BLaER1 treated with 17β-estradiol and CSF1 and Interleukin-3, amounts not matched to agents 10 nM and 100 nM (cell line): ENCODE results near the gene MFSD1.

Source experiments
- H3K27ac ChIP-seq, 11 experiments: shearing (Covaris generic); formaldehyde crosslinking; 2 replicates each; pipeline ENCODE4 v1.8.1; 2022
- H3K27me3 ChIP-seq, 11 experiments: shearing (Covaris generic); formaldehyde crosslinking; 2 replicates each; pipeline ENCODE4 v1.8.1; 2022
- H3K36me3 ChIP-seq, 11 experiments: shearing (Covaris generic); formaldehyde crosslinking; 2 replicates each; pipeline ENCODE4 v1.8.1; 2022
- H3K4me1 ChIP-seq, 10 experiments: shearing (Covaris generic); formaldehyde crosslinking; 2 replicates each; pipeline ENCODE4 v1.8.1; 2022
- H3K4me2 ChIP-seq, 11 experiments: shearing (Covaris generic); formaldehyde crosslinking; 2 replicates each; pipeline ENCODE4 v1.8.1; 2022
- H3K4me3 ChIP-seq, 10 experiments: shearing (Covaris generic); formaldehyde crosslinking; 2 replicates each; pipeline ENCODE4 v1.8.1; 2022
- H3K9ac ChIP-seq, 11 experiments: shearing (Covaris generic); formaldehyde crosslinking; 2 replicates each; pipeline ENCODE4 v1.8.1; 2022
- H3K9me3 ChIP-seq, 11 experiments: shearing (Covaris generic); formaldehyde crosslinking; replicated peaks in 1 of 11; 2 replicates each; pipeline ENCODE4 v1.8.1; 2022
- H4K20me1 ChIP-seq, 11 experiments: shearing (Covaris generic); formaldehyde crosslinking; 2 replicates each; pipeline ENCODE4 v1.8.1; 2022
- Cebpa-rat ChIP-seq, 11 experiments: shearing (Covaris generic); IDR thresholded peaks; 2 replicates each; pipeline ENCODE4 v1.8.1; 2022

The MFSD1 gene

DNA sequence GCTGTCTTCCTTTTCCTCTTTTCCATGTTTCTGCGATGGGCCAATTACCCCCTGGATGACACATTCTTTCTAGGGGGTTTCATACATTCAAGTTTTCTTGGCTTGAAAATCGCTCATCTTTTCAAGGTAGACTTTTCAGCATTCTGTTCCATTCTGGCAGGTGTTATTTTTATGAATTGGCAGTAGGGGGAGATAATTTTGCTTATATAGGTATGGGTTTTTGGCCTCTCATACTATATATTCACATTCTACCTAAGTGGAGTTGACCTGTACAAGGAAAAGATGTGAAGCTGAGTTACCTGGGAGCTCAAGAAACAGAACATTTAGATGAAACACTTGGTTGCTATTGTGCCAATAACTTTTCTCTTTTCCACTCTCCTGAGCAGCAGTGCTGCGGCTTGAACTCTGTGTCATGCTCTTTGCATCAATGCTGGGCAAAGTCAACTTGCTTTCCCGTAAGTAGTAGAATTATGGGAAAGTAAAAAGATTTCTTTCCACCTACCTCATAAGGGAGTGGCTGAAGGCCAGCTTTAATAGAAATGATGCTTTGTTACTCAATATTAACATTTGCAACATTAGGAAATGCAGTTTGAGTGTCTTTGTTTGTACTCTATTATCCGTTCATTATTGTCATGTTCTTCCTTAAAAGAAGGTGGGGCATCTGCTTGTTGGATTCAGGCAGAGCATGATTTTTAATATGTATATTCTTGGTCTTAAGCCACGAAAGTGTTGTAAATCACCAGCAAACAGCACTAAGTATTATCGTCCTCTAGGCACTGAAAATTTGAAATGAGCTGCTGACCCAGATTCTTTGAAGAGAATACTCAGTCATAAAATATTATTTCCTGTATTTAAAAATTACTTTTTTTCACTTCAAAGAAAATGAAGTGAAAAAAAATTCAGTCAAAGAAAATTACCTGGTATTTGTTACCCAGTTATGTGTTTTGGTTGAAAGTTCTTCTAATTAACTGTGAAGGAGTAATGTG is 27.7 kb upstream of the MFSD1 start:
- H3K9ac ChIP-seq: no peak overlapping the region
- no peaks in the 10 kb centered on the region; a peak in 1 of 22 replicates for H4K20me1 ChIP-seq
- peak overlapping the region in 2 of 11 experiments; percentile 27 to 85; a peak in 3 of 22 replicates for H3K4me2 ChIP-seq
- no peaks in the 10 kb centered on the region for H3K36me3 ChIP-seq
- no peak overlapping the region; a peak in 1 of 22 replicates for H3K27ac ChIP-seq
- TF ChIP-seq Cebpa-rat (IDR thresholded peaks at IDR 0.05): no peak
- no peaks in the 10 kb centered on the region for H3K27me3 ChIP-seq
- H3K4me1 ChIP-seq: peaks cover 0 to 61% (median 0%) of the 10 kb centered on the region in 10 experiments; a peak in 5 of 20 replicates
- H3K4me3 ChIP-seq: no peak overlapping the region
- no peaks in the 10 kb centered on the region for H3K9me3 ChIP-seq

DNA sequence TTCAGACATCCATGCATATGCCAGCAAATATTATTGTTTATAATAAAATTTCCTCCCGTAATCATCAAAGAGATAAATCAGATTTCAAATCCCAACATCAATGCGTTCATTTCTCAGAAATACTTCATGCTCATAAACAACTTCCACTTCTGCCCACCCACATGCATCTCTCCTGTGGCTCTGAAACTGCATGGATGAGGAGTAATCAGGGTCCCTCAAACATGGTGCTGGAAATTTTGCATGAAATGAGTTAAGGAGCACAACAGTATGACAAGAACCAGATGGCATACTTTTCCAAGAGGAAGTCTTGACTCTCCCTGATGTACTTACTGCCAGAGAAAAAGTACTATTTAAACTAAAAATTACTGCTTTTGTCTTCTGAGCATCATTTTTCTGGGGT is 26.9 kb upstream of the MFSD1 start:
- H3K4me1 ChIP-seq: peaks cover 0 to 64% (median 0%) of the 10 kb centered on the region in 10 experiments; a peak in 5 of 20 replicates
- H3K27me3 ChIP-seq: no peaks in the 10 kb centered on the region
- H3K9me3 ChIP-seq: no peaks in the 10 kb centered on the region
- H3K27ac ChIP-seq: peak overlapping the region in 1 of 11 experiments; percentile 1; a peak in 1 of 22 replicates
- H3K4me2 ChIP-seq: peak overlapping the region in 2 of 11 experiments; percentile 27 to 85; a peak in 2 of 22 replicates
- no peak overlapping the region for H3K9ac ChIP-seq
- H3K36me3 ChIP-seq: no peaks in the 10 kb centered on the region
- H4K20me1 ChIP-seq: no peaks in the 10 kb centered on the region; a peak in 1 of 22 replicates
- H3K4me3 ChIP-seq: no peak overlapping the region
- no peak for TF ChIP-seq Cebpa-rat (IDR thresholded peaks at IDR 0.05)

DNA sequence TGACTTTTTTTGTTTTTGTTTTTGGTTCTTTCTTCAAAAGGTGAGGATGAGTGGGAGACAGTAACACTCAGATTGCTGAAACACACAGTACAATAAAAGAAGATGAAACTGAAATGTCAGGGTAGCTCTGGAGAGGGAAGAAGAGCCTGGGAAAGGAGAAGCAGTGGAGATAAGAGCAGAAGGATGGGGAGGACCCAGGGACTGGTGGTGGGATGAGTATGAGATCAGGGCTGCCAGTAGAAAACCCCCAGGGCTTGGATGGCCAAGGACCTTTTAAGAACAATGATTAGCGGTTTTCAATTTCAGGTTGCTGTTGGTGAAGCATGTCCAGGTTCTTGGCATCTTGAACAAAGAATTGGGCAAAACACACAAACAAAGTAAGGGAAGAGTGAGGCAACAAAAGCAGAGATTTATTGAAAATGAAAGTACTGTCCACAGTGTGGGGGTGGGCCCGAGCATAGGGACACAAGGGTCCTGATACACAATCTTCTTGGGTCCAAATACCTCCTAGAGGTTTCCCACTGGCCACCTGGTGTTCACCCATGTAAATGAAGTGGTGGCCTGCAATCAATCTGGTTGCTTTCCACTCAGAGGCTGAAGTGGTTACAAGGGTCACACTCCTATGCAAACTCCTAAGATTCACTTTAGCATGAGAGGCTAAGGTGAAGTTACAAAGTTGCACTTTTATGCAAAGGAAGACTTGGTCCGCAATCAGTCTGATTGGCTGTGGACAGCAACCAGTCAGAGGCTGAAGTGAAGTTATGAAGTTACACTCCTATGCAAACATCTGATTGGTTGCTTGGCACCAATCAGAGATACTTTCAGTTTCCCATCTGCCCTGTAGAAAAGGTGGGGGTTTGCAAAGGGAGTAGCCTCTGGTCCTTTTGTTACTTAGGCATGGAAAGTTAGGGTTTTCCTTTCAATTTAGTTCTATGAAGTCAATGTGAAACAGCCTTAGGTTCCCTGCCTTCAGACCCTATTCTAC is 26.1 kb upstream of the MFSD1 start:
- H3K4me2 ChIP-seq: peak overlapping the region in 2 of 11 experiments; percentile 81 to 85; a peak in 4 of 22 replicates
- H3K4me1 ChIP-seq: peaks cover 0 to 64% (median 0%) of the 10 kb centered on the region in 10 experiments; a peak in 5 of 20 replicates
- H3K9me3 ChIP-seq: no peaks in the 10 kb centered on the region
- no peaks in the 10 kb centered on the region for H3K36me3 ChIP-seq
- H3K4me3 ChIP-seq: no peak overlapping the region
- no peak for TF ChIP-seq Cebpa-rat (IDR thresholded peaks at IDR 0.05)
- H3K27me3 ChIP-seq: no peaks in the 10 kb centered on the region
- peak overlapping the region in 2 of 11 experiments; percentile 71 to 80; a peak in 2 of 22 replicates for H3K27ac ChIP-seq
- no peaks in the 10 kb centered on the region; a peak in 1 of 22 replicates for H4K20me1 ChIP-seq
- H3K9ac ChIP-seq: no peak overlapping the region

DNA sequence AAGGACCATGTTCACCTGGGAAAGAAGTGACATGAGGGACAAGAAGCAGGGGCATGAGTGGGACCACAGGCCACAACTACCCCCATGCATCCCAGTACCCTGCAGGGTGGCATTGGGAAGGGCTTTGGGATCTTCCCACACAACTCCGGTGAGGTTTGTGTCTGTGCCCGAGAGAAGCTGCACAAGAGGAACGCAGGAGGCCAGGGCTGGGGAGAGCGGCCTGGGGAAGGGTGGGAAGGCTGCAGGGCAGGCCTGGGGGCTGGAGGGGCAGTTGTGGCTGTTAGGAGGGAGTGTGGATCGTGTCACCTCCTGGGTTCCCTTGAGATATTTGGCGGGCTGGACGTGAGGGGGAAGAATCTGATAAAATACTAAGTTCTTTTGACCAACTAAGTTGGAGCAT is 25.3 kb upstream of the MFSD1 start:
- Histone ChIP-seq H3K4me3 (no peak overlapping the region), H4K20me1 (no peaks in the 10 kb centered on the region; a peak in 1 of 22 replicates), H3K9ac (peak overlapping the region in 1 of 11 experiments; percentile 74; a peak in 1 of 22 replicates), H3K4me2 (peak overlapping the region in 2 of 11 experiments; percentile 81 to 85; a peak in 4 of 22 replicates), H3K9me3 (no peaks in the 10 kb centered on the region), H3K36me3 (no peaks in the 10 kb centered on the region), H3K27ac (peak overlapping the region in 2 of 11 experiments; percentile 71 to 80; a peak in 2 of 22 replicates), H3K4me1 (peaks cover 0 to 64% (median 0%) of the 10 kb centered on the region in 10 experiments; a peak in 5 of 20 replicates), H3K27me3 (no peaks in the 10 kb centered on the region)
- no peak for TF ChIP-seq Cebpa-rat (IDR thresholded peaks at IDR 0.05)

DNA sequence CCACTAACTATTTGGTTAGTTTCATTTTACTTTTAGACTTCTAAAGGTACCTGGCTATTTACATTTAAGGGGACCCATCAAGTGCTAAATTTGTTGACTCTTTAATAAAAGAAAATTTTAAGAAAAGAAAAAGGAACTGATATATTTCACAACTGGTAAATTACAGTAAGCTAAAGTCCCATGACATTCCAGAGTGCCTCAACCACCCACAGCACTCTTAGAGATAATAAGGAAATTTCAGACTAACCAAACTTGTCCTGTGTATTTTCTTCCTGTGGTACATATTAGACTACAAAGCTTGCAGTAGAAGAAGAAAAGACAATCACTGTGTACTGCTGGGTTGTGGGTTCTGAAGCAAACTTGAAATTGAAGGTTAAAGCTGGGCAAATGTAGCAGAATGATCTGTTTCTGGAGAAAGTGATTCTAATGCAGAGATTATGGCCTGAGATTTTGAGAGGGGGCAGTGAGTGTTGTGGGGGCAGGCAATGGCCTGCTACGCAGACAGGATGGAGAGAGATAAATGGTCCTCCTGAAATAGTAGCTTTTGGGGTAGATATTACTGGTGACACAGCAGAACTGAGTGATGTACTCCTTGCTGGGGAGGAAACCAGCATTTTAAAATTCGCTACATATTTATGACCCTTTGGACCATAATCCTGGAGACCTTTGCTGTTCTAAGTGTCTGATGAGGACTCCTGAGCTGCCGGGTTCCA is 24.5 kb upstream of the MFSD1 start:
- peak overlapping the region in 2 of 11 experiments; percentile 71 to 80; a peak in 4 of 22 replicates for H3K27ac ChIP-seq
- H3K4me2 ChIP-seq: peak overlapping the region in 3 of 11 experiments; percentile 20 to 85 (median 81); a peak in 6 of 22 replicates
- H3K9me3 ChIP-seq: no peaks in the 10 kb centered on the region
- no peak for TF ChIP-seq Cebpa-rat (IDR thresholded peaks at IDR 0.05)
- H3K9ac ChIP-seq: peak overlapping the region in 2 of 11 experiments; percentile 61 to 74; a peak in 2 of 22 replicates
- no peaks in the 10 kb centered on the region for H3K27me3 ChIP-seq
- no peaks in the 10 kb centered on the region for H3K36me3 ChIP-seq
- peaks cover 0 to 64% (median 0%) of the 10 kb centered on the region in 10 experiments; a peak in 5 of 20 replicates for H3K4me1 ChIP-seq
- no peaks in the 10 kb centered on the region; a peak in 1 of 22 replicates for H4K20me1 ChIP-seq
- no peak overlapping the region for H3K4me3 ChIP-seq

DNA sequence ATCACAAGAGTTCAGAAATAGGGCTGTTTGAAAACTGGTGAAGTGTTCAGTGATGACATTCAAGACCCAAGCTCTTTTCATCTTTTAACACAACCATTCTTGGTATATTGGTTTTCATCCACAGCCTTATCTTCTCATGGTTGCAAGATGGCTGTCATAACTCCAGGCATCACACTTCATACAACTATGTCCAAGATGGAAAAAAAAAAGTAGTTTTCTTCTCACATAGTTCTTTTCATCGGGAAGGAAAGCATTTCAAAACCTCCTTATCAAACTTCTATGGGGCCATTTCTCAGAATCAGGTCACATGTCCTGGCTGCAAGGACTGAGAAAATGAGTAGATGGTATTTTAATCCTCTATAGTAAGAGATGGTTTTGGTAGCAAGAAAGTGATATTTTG is 21.1 kb upstream of the MFSD1 start:
- Histone ChIP-seq H3K9ac (no peak overlapping the region), H3K4me2 (no peak overlapping the region), H3K4me1 (peaks cover 0 to 37% (median 0%) of the 10 kb centered on the region in 10 experiments; a peak in 5 of 20 replicates), H3K27me3 (no peaks in the 10 kb centered on the region), H4K20me1 (no peaks in the 10 kb centered on the region), H3K36me3 (no peaks in the 10 kb centered on the region), H3K9me3 (no peaks in the 10 kb centered on the region; a peak in 1 of 22 replicates), H3K4me3 (no peak overlapping the region), H3K27ac (no peak overlapping the region)
- no peak for TF ChIP-seq Cebpa-rat (IDR thresholded peaks at IDR 0.05)

DNA sequence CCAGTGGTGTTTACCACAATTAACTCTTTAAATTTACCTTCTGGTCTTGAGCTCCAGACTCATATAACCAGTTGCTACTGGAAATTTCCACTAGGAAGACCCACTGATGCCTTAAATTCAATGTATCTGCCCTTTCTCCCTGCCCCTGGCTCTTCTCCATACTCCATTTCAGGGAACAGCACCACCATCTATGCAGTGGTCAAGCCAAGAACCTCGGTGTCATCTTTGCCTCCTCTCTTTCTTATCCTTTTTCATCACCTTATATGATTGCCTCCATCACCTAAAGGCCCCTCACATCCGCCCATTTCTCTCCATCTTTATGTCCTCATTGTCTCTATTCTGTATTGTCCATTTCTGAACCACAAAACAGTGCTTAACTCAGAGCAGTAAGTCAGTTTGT is 20.7 kb upstream of the MFSD1 start:
- H3K27ac ChIP-seq: no peak overlapping the region

DNA sequence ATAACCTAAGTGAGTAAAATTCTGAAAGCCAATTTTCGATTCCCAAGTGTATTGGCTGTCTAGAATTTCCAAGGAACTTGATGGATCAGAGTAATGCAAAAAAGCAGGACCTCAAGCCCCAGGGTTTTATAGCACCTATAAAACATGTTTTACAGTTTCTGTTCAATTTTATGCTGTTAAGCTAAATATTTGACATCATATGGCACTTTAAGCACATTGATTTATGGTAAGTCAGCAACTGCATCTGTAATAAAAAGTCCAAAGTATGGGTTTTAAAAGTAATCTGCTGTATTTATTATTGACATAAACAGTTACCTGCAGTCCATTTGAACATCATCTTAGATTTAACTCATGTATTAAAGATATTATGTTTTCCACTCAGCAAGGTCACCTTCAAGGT is 20.0 kb upstream of the MFSD1 start:
- Histone ChIP-seq H3K9ac (no peak overlapping the region), H3K4me2 (no peak overlapping the region), H3K4me3 (no peak overlapping the region), H3K4me1 (peaks cover 0 to 26% (median 0%) of the 10 kb centered on the region in 10 experiments; a peak in 5 of 20 replicates), H3K9me3 (peaks cover 0 to 1% (median 0%) of the 10 kb centered on the region in 11 experiments; a peak in 3 of 22 replicates), H3K36me3 (no peaks in the 10 kb centered on the region; a peak in 1 of 22 replicates), H3K27me3 (no peaks in the 10 kb centered on the region), H3K27ac (no peak overlapping the region), H4K20me1 (no peaks in the 10 kb centered on the region)
- no peak for TF ChIP-seq Cebpa-rat (IDR thresholded peaks at IDR 0.05)

More for the DNA sequence above, 20.7 kb upstream of the MFSD1 start:
- peaks cover 0 to 33% (median 0%) of the 10 kb centered on the region in 10 experiments; a peak in 5 of 20 replicates for H3K4me1 ChIP-seq
- no peak overlapping the region for H3K4me2 ChIP-seq
- no peak for TF ChIP-seq Cebpa-rat (IDR thresholded peaks at IDR 0.05)
- H3K9me3 ChIP-seq: no peaks in the 10 kb centered on the region; a peak in 3 of 22 replicates
- no peaks in the 10 kb centered on the region for H4K20me1 ChIP-seq
- H3K27me3 ChIP-seq: no peaks in the 10 kb centered on the region
- no peaks in the 10 kb centered on the region for H3K36me3 ChIP-seq
- no peak overlapping the region for H3K4me3 ChIP-seq
- H3K9ac ChIP-seq: no peak overlapping the region
